ENCODE results near the gene ADPRS. TPM values are rescaled to one million over a fixed set of nuclear protein-coding genes. Genes with fewer than 3 reads are reported as not detected.

ADPRS gene
- total RNA-seq, 1 experiment from 2014 or later, result 27.8 TPM

DNA sequence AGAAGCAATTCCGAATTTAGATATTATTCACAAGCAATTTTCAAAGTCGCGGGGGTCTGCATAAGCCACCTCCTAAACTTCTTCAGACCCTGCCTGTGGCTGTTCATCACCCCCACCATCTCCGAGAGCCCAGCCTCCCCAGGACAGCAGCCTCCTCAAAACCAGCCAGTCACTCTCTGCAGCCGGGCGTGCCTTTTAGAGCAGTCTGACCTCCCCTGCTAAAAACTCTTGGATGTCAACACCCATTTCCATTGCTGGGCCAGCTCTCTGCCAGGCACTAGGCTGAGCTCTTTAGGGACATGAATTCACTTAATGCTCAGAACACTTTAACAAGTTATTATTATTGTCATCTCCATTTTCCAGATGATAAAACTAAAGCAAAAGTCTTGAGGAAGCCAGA, 11.7 kb downstream of the ADPRS start:
- peaks cover 16 to 19% of the 10 kb centered on the region in 2 experiments for H3K4me1 Mint-ChIP-seq
- Histone ChIP-seq H3K9me3 (ENCODE audit: control insufficient read depth, low read depth, low read length) (no peaks in the 10 kb centered on the region), H3K27me3 (ENCODE audit: insufficient read depth, low read length) (no peaks in the 10 kb centered on the region), H3T11ph (ENCODE audit: low read length) (no peak overlapping the region), H3K14ac (ENCODE audit: insufficient read depth, low read length) (no peak overlapping the region), H3K79me1 (ENCODE audit: insufficient read depth, low read depth, low read length, poor library complexity, severe bottlenecking) (no peaks in the 10 kb centered on the region), H2BK20ac (ENCODE audit: low read depth, low read length, poor library complexity, severe bottlenecking) (no peak overlapping the region), H4K5ac (ENCODE audit: insufficient read length, low read depth, low read length) (no peak overlapping the region), H3K9ac (ENCODE audit: extremely low read depth, insufficient read length, low read length) (no peak overlapping the region), H3K23ac (ENCODE audit: insufficient read length, low read depth, low read length) (no peak overlapping the region), H4K20me1 (ENCODE audit: control insufficient read depth, insufficient read depth, insufficient read length) (no peaks in the 10 kb centered on the region), H2AFZ (ENCODE audit: low read length) (no peak overlapping the region), H3K4me1 (ENCODE audit: insufficient read depth, low read length) (no peaks in the 10 kb centered on the region), H3K27ac (ENCODE audit: insufficient read length, low read depth, low read length) (no peak overlapping the region), H2BK5ac (ENCODE audit: insufficient read length, low read length) (no peak overlapping the region), H2BK12ac (ENCODE audit: insufficient read length, low read depth, low read length) (no peak overlapping the region), H3K79me2 (ENCODE audit: insufficient read depth, low read length) (no peaks in the 10 kb centered on the region), H3K56ac (ENCODE audit: insufficient read length, low read depth, low read length) (no peak overlapping the region), H2BK120ac (ENCODE audit: low read depth, low read length, poor library complexity, severe bottlenecking) (no peak overlapping the region), H3K4me2 (ENCODE audit: insufficient read depth, insufficient read length, low read length) (no peak overlapping the region), H2AK5ac (ENCODE audit: insufficient read length, low read length) (no peak overlapping the region), H3K4ac (ENCODE audit: low read depth, low read length) (no peak overlapping the region), H3K18ac (ENCODE audit: insufficient read length, low read depth, low read length) (no peak overlapping the region), H4K8ac (replicated peaks; ENCODE audit: insufficient read length, low read depth, low read length) (no peak overlapping the region), H2BK15ac (ENCODE audit: low read depth, low read length) (no peak overlapping the region), H3K23me2 (ENCODE audit: insufficient read length, low read depth, low read length, poor library complexity, severe bottlenecking) (no peaks in the 10 kb centered on the region), H4K91ac (ENCODE audit: insufficient read length, low read depth, low read length) (no peak overlapping the region)
- no peak overlapping the region for H3K27ac Mint-ChIP-seq
- no peaks in the 10 kb centered on the region for H3K9me3 Mint-ChIP-seq
- WGBS (ENCODE audit: extremely low coverage, insufficient read length, low lambda C conversion rate), result no CpG with 5 or more reads among the region's 6 CpGs
- TF ChIP-seq, protein P1, sequence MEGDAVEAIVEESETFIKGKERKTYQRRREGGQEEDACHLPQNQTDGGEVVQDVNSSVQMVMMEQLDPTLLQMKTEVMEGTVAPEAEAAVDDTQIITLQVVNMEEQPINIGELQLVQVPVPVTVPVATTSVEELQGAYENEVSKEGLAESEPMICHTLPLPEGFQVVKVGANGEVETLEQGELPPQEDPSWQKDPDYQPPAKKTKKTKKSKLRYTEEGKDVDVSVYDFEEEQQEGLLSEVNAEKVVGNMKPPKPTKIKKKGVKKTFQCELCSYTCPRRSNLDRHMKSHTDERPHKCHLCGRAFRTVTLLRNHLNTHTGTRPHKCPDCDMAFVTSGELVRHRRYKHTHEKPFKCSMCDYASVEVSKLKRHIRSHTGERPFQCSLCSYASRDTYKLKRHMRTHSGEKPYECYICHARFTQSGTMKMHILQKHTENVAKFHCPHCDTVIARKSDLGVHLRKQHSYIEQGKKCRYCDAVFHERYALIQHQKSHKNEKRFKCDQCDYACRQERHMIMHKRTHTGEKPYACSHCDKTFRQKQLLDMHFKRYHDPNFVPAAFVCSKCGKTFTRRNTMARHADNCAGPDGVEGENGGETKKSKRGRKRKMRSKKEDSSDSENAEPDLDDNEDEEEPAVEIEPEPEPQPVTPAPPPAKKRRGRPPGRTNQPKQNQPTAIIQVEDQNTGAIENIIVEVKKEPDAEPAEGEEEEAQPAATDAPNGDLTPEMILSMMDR (conservative IDR thresholded peaks at IDR 0.05), result no peak
- DNase-seq, result no peak
- H3K36me3 Mint-ChIP-seq (ENCODE audit: insufficient read depth in 1 of 3, low read depth in 3 of 3), result peaks cover 0 to 5% (median 0%) of the 10 kb centered on the region in 3 experiments; a peak in 1 of 7 replicates
- no peak overlapping the region for H3K4me3 Mint-ChIP-seq
- H3K27me3 Mint-ChIP-seq (ENCODE audit: low read depth), result no peaks in the 10 kb centered on the region
